T-helper 2 cell treated with Interferon-gamma antibody and Interleukin-4, amounts not matched to agents 5 μg/mL and 100 μg/mL, for 36 hours (primary cell): ENCODE measurements around the gene CBX2.

Source experiments
- DNase-seq: peaks from one replicate; pipeline ENCODE4 v3.0.0; 2021; ENCODE audit warnings: low spot score
- H3K27ac Mint-ChIP-seq: one replicate; pipeline ENCODE4 v1.8.0; 2021; ENCODE audit warnings: mild to moderate bottlenecking, mixed read lengths
- H3K27me3 Mint-ChIP-seq: one replicate; pipeline ENCODE4 v1.8.0; 2021; ENCODE audit warnings: low read depth, mixed read lengths
- H3K36me3 Mint-ChIP-seq: one replicate; pipeline ENCODE4 v1.8.0; 2021; ENCODE audit warnings: low read depth, mixed read lengths
- H3K4me1 Mint-ChIP-seq: one replicate; pipeline ENCODE4 v1.8.0; 2021; ENCODE audit warnings: low read depth, mixed read lengths
- H3K4me3 Mint-ChIP-seq: one replicate; pipeline ENCODE4 v1.8.0; 2022; ENCODE audit warnings: mild to moderate bottlenecking, moderate library complexity, mixed read lengths
- H3K9me3 Mint-ChIP-seq: one replicate; pipeline ENCODE4 v1.8.0; 2021; ENCODE audit warnings: mixed read lengths

CBX2 gene

GRCh38 chr17:79801156-79802038, 23.4 kb downstream of the CBX2 start:
- no peak for DNase-seq
- Mint-ChIP-seq H3K27ac (peak overlapping the region; percentile 60), H3K36me3 (peaks cover 7% of the 10 kb centered on the region), H3K4me3 (peak overlapping the region; percentile 12), H3K27me3 (peaks cover 68% of the 10 kb centered on the region), H3K4me1 (peaks cover 28% of the 10 kb centered on the region), H3K9me3 (no peaks in the 10 kb centered on the region)

- H3K9me3 Mint-ChIP-seq: no peaks in the 10 kb centered on the region
- H3K27me3 Mint-ChIP-seq: peaks cover 73% of the 10 kb centered on the region
- H3K4me1 Mint-ChIP-seq: peaks cover 28% of the 10 kb centered on the region
- H3K27ac Mint-ChIP-seq: peak overlapping the region; percentile 60
- H3K4me3 Mint-ChIP-seq: no peak overlapping the region
- no peak for DNase-seq
- peaks cover 7% of the 10 kb centered on the region for H3K36me3 Mint-ChIP-seq
Observed at GRCh38 chr17:79802039-79802735, 24.2 kb downstream of the CBX2 start.

GRCh38 chr17:79802736-79803420, 24.9 kb downstream of the CBX2 start:
- no peak overlapping the region for H3K4me3 Mint-ChIP-seq
- peaks cover 7% of the 10 kb centered on the region for H3K36me3 Mint-ChIP-seq
- H3K9me3 Mint-ChIP-seq: no peaks in the 10 kb centered on the region
- H3K27me3 Mint-ChIP-seq: peaks cover 80% of the 10 kb centered on the region
- peaks cover 28% of the 10 kb centered on the region for H3K4me1 Mint-ChIP-seq
- DNase-seq: no peak
- H3K27ac Mint-ChIP-seq: no peak overlapping the region

- Mint-ChIP-seq H3K27me3 (peaks cover 84% of the 10 kb centered on the region), H3K4me1 (peaks cover 26% of the 10 kb centered on the region), H3K4me3 (peak overlapping the region; percentile 43), H3K9me3 (no peaks in the 10 kb centered on the region), H3K27ac (peak overlapping the region; percentile 72), H3K36me3 (peaks cover 5% of the 10 kb centered on the region)
- DNase-seq: no peak
Observed at GRCh38 chr17:79803421-79803996, 25.6 kb downstream of the CBX2 start.

DNA sequence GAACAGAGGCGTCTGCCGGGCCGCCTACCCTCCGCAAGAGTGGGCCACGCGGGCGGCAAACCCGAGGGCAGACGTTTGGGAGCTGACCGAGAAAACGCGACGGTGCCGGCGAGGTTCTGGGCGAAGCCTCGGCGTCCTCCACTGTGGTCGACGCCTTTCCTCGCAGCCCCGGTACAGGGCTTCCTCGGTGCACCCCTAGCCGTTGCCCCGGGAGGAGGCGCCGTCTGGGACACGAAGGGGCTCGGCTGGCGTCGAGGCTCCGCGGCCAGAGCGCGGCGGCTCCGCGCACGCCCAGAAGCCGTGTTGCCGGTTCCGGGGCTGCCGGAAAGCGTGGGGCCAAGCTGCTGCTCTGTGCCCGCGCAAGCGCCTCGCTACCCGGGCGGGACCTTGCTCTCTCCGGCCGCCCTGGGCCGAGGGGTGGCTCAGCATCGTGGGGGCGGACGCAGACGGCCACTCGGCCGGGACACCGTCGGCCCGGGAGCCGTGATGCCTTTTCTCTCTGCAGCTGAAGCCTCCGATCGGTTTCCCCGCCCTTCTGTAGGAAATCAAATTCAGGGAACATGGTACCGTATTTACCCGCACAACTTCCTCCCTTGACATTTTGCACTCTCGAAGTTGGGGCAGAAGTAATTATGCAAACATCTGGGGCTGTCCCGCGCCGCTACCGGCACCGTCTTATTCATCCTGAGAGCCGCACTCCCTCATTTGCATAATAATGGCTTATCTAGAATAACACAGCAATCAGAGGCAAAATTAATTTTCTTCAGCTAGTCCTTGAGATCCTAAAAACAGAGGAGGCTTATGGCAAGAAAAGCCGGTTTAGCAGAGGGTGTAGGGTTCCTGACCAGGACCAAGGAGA, 26.3 kb downstream of the CBX2 start:
- DNase-seq: peak; percentile 76
- Mint-ChIP-seq H3K27ac (peak overlapping the region; percentile 78), H3K4me1 (peaks cover 30% of the 10 kb centered on the region)

DNA sequence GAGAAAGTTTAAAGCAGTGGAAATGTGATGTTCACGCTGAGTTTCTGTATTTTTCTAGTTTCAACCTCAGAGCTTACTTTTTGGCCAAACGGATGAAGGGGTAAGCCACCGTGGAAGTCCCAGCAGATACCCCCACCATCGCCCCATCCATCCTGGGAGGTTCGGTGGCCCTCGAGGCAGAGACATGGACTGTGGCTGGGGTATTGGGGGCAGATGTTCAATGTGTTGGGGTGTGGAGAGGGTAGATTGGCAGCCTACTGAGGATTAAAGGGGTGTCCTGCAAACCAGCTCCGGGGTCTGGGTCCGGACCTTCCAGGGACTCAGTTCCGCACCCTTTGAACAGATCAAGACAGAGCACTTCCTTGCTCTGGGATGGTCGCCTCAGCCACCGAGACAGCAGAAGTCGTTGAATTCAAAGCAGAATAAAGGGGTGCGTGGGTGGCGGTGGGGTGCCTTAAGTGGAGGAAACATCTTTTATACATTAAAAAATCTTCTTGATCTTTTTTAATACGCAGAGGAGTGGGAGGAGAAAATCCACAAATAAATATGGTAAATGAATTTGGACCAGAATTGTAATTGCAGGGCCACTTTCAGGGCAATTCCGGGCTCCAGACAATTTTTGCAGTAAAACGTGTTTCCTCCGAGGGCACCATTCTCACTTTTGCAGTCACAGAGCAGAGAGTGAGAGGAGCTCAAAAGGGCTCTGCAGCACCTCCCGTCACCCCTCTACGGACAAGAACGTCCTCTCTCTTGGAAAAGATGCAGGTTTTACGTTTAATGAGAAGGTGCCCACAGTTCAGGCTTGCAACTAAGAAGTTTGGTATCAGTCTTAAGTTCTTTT, 27.1 kb downstream of the CBX2 start:
- DNase-seq: no peak
- Mint-ChIP-seq H3K4me3 (peak overlapping the region; percentile 58), H3K4me1 (peaks cover 25% of the 10 kb centered on the region), H3K27ac (peak overlapping the region; percentile 78), H3K36me3 (peaks cover 5% of the 10 kb centered on the region), H3K27me3 (peaks cover 81% of the 10 kb centered on the region), H3K9me3 (no peaks in the 10 kb centered on the region)

More for the DNA sequence above, 26.3 kb downstream of the CBX2 start:
- peaks cover 5% of the 10 kb centered on the region for H3K36me3 Mint-ChIP-seq
- no peaks in the 10 kb centered on the region for H3K9me3 Mint-ChIP-seq
- peaks cover 86% of the 10 kb centered on the region for H3K27me3 Mint-ChIP-seq
- H3K4me3 Mint-ChIP-seq: peak overlapping the region; percentile 58

DNA sequence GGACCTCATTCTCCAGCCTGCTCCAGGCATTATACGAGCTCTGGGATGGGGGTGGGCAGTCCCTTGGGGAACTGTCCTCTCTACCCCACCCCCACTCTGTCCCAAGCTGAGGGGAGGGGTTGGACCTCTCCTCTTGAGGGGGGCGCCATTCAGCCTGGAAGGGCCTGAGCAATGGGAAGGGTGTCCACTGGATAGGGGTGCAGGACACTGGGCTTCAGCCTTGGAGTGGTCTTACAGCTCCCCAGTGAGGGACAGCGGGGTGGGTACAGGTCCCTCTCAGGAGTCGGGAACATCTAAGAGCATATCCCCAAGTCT, 28.5 kb downstream of the CBX2 start:
- Mint-ChIP-seq H3K4me3 (no peak overlapping the region), H3K27ac (no peak overlapping the region), H3K9me3 (no peaks in the 10 kb centered on the region), H3K36me3 (peaks cover 4% of the 10 kb centered on the region), H3K27me3 (peaks cover 77% of the 10 kb centered on the region), H3K4me1 (peaks cover 24% of the 10 kb centered on the region)
- no peak for DNase-seq

DNA sequence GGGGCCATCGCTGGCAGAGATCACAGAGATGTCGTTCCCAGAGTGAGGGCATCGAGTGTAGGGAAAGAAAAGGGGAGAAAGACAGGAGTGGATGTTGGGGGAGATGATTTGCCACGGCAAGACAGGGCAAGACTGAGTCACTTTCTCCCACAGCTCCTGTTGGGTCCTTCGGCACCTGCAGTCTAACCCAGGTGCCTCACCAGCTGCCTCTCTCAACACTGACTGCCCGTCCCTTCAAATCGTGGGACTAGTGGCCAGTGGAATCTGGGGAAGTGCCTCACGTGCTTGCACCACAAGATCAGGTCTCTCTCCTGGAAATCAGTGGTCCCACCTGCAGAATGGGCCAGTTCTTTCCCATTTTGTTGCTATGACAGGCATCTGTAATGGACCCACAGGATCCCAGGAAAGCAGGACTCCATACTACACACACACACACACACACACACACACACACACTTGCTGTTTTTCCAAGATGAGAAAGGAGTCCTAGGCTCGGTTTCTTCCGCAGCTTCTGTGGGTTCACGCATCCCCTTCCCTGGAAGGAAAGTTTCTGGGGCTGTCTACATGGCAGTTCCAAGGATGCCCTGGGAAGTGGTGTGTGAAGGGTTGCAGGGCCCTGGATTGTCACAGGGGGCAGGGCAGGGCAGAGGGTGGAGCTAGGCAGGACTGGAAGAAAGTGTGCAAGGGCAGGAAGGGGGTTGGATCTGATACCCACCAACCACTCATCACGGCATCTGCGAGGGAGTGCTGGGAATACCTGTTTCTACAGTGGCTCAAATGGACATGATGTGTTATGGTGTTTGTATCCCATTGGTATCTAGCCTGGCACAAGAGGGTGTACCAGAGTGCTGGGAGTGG, 29.1 kb downstream of the CBX2 start:
- no peak for DNase-seq
- peaks cover 77% of the 10 kb centered on the region for H3K27me3 Mint-ChIP-seq
- H3K36me3 Mint-ChIP-seq: peaks cover 4% of the 10 kb centered on the region
- H3K9me3 Mint-ChIP-seq: no peaks in the 10 kb centered on the region
- H3K4me1 Mint-ChIP-seq: peaks cover 30% of the 10 kb centered on the region
- H3K27ac Mint-ChIP-seq: no peak overlapping the region
- H3K4me3 Mint-ChIP-seq: no peak overlapping the region

GRCh38 chr17:79808763-79809529, 31.0 kb downstream of the CBX2 start:
- Mint-ChIP-seq H3K4me1 (peaks cover 33% of the 10 kb centered on the region), H3K27ac (peak overlapping the region; percentile 20), H3K4me3 (peak overlapping the region; percentile 51), H3K36me3 (peaks cover 3% of the 10 kb centered on the region), H3K9me3 (no peaks in the 10 kb centered on the region), H3K27me3 (peaks cover 71% of the 10 kb centered on the region)
- DNase-seq: no peak

GRCh38 chr17:79809530-79810129, 31.7 kb downstream of the CBX2 start:
- Mint-ChIP-seq H3K4me3 (peak overlapping the region; percentile 24), H3K27ac (no peak overlapping the region), H3K9me3 (no peaks in the 10 kb centered on the region), H3K4me1 (peaks cover 33% of the 10 kb centered on the region), H3K27me3 (peaks cover 73% of the 10 kb centered on the region), H3K36me3 (no peaks in the 10 kb centered on the region)
- no peak for DNase-seq
